A673 (cell line): ENCODE results near the gene NEB. TPM values are rescaled to one million over a fixed set of nuclear protein-coding genes. Genes with fewer than 3 reads are reported as not detected.

Source experiments
- BruUV-seq: library from RNA; stranded (reverse); fragments of 400-500 nt; replicated peaks from 2 replicates; lab custom pipeline; 2021; lab: Mats Ljungman, UMichigan
- CTCF ChIA-PET: fragments of 300-600 bp; sonication (Branson Sonifier 250); formaldehyde crosslinking; loops from one replicate; lab custom pipeline; 2022; ENCODE audit warnings: antibody characterized with exemption; lab: Charles Lee
- POLR2A ChIA-PET: fragments of 300-600 bp; sonication (Branson Sonifier 250); formaldehyde crosslinking; loops from one replicate; lab custom pipeline; 2022; ENCODE audit warnings: antibody characterized with exemption; ENCODE audit not compliant: low non-redundant PET; lab: Charles Lee
- DNase-seq: peaks from one replicate; pipeline ENCODE4 v3.0.0-alpha.2; 2015; ENCODE audit warnings: low spot score
- H3K27ac ChIP-seq: fragments of 200-600 bp; sonication (generic); 2 replicates; pipeline ENCODE4 v1.5.1; 2016; ENCODE audit warnings: mixed run types, low read depth, mild to moderate bottlenecking, mixed read lengths, antibody characterized with exemption, low read length; ENCODE audit not compliant: poor library complexity, severe bottlenecking
- H3K27me3 ChIP-seq: fragments of 200-600 bp; sonication (generic); replicated peaks from 2 replicates; pipeline ENCODE4 v1.6.1; 2017; ENCODE audit warnings: mixed run types, low read depth, mild to moderate bottlenecking, mixed read lengths, antibody characterized with exemption, low read length; ENCODE audit not compliant: insufficient read depth, poor library complexity
- H3K36me3 ChIP-seq: fragments of 200-600 bp; sonication (generic); 2 replicates; pipeline ENCODE4 v1.6.1; 2016; ENCODE audit warnings: mixed run types, mild to moderate bottlenecking, mixed read lengths, antibody characterized with exemption, low read length; ENCODE audit not compliant: insufficient read depth, poor library complexity, severe bottlenecking
- H3K4me1 ChIP-seq: fragments of 200-600 bp; sonication (generic); 2 replicates; pipeline ENCODE4 v1.6.1; 2017; ENCODE audit warnings: mixed run types, mild to moderate bottlenecking, mixed read lengths, antibody characterized with exemption, low read length; ENCODE audit not compliant: insufficient read depth, poor library complexity, severe bottlenecking
- H3K4me3 ChIP-seq: fragments of 200-600 bp; sonication (generic); 2 replicates; pipeline ENCODE4 v1.5.1; 2016; ENCODE audit warnings: low read depth, mixed run types, mild to moderate bottlenecking, mixed read lengths, low read length; ENCODE audit not compliant: poor library complexity, severe bottlenecking
- H3K9me3 ChIP-seq: fragments of 200-600 bp; sonication (generic); 2 replicates; pipeline ENCODE4 v1.6.1; 2016; ENCODE audit warnings: mixed run types, low read depth, mild to moderate bottlenecking, mixed read lengths, antibody characterized with exemption, low read length; ENCODE audit not compliant: poor library complexity, severe bottlenecking
- CTCF ChIP-seq: fragments of 300-800, 200-600 bp; sonication (generic); conservative IDR thresholded peaks from 2 replicates; pipeline ENCODE4 v1.5.1; 2017; ENCODE audit warnings: low read depth, mild to moderate bottlenecking, antibody characterized with exemption, low read length, moderate library complexity, mixed read lengths
- EZH2 ChIP-seq: fragments of 200-600 bp; sonication (generic); IDR thresholded peaks from 2 replicates; pipeline ENCODE4 v1.6.1; 2017; ENCODE audit warnings: borderline replicate concordance, low read depth, mild to moderate bottlenecking, mixed read lengths, antibody characterized with exemption, low read length; ENCODE audit not compliant: poor library complexity, severe bottlenecking
- intact Hi-C: fragments of 100-400 bp; cut with micrococcal nuclease; formaldehyde crosslinking; loops from one replicate; pipeline ENCODE4 v1.10.0; 2022; ENCODE audit not compliant: unreplicated experiment
- total RNA-seq: library from RNA; stranded (reverse); gene quantifications from 2 replicates; pipeline ENCODE4 v1.2.3, GENCODE V29; 2021

Gene NEB
- total RNA-seq, 1 experiment from 2014 or later, result 7.0 TPM

- Histone ChIP-seq H3K36me3 (peaks cover 35% of the 10 kb centered on the region), H3K4me1 (peaks cover 59% of the 10 kb centered on the region), H3K27ac (no peak overlapping the region), H3K9me3 (no peaks in the 10 kb centered on the region), H3K27me3 (no peaks in the 10 kb centered on the region), H3K4me3 (no peak overlapping the region)
- BruUV-seq, result no TSS peak
- DNase-seq, result no peak
- TF ChIP-seq CTCF (no peak), EZH2 (no peak)
- intact Hi-C loops, result loop anchor here (10.0 kb wide), 1 partner anchor 547 kb away; no protein-coding TSS in a partner anchor
- ChIA-PET POLR2A (no interaction called here), CTCF (no interaction called here)
These were observed 256.3 kb downstream of the NEB start for GRCh38 chr2:151478011-151478410.

- Histone ChIP-seq H3K36me3 (peaks cover 30% of the 10 kb centered on the region), H3K4me3 (peak overlapping the region; percentile 14), H3K4me1 (peaks cover 59% of the 10 kb centered on the region), H3K27me3 (no peaks in the 10 kb centered on the region), H3K9me3 (no peaks in the 10 kb centered on the region), H3K27ac (peak overlapping the region; percentile 72)
- ChIA-PET CTCF (no interaction called here), POLR2A (no interaction called here)
- BruUV-seq, result no TSS peak
- intact Hi-C loops, result loop anchor here (10.0 kb wide), 1 partner anchor 549 kb away; no protein-coding TSS in a partner anchor
- peak; percentile 37 for DNase-seq
- TF ChIP-seq EZH2, result no peak
These were observed 258.0 kb downstream of the NEB start for GRCh38 chr2:151476287-151476686.

GRCh38 chr2:151475071-151475470, 259.2 kb downstream of the NEB start:
- peaks cover 36% of the 10 kb centered on the region for H3K36me3 ChIP-seq
- no TSS peak for BruUV-seq
- TF ChIP-seq EZH2 (no peak), CTCF (no peak)

GRCh38 chr2:151472966-151473365, 261.3 kb downstream of the NEB start:
- no TSS peak for BruUV-seq
- ChIA-PET POLR2A (no interaction called here), CTCF (no interaction called here)
- no peak overlapping the region for H3K4me3 ChIP-seq
- H3K27ac ChIP-seq, result peak overlapping the region; percentile 45
- no peak for TF ChIP-seq CTCF
- TF ChIP-seq EZH2, result no peak
- peaks cover 56% of the 10 kb centered on the region for H3K36me3 ChIP-seq
- peaks cover 36% of the 10 kb centered on the region for H3K4me1 ChIP-seq
- intact Hi-C loops, result loop anchor here (10.0 kb wide), 1 partner anchor 552 kb away; no protein-coding TSS in a partner anchor
- H3K27me3 ChIP-seq, result no peaks in the 10 kb centered on the region
- H3K9me3 ChIP-seq, result no peaks in the 10 kb centered on the region
- DNase-seq, result no peak

More at GRCh38 chr2:151475071-151475470, 259.2 kb downstream of the NEB start:
- POLR2A ChIA-PET, result no interaction called here
- no peaks in the 10 kb centered on the region for H3K27me3 ChIP-seq
- peak; percentile 58 for DNase-seq
- peak overlapping the region; percentile 14 for H3K4me3 ChIP-seq
- intact Hi-C loops, result loop anchor here (10.0 kb wide), 1 partner anchor 550 kb away; no protein-coding TSS in a partner anchor
- no peaks in the 10 kb centered on the region for H3K9me3 ChIP-seq
- peak overlapping the region; percentile 72 for H3K27ac ChIP-seq
- CTCF ChIA-PET, result no interaction called here
- peaks cover 57% of the 10 kb centered on the region for H3K4me1 ChIP-seq
